Measurements from ENCODE around the gene ANXA11. TPM values are rescaled to one million over a fixed set of nuclear protein-coding genes. Genes with fewer than 3 reads are reported as not detected.

Gene ANXA11
- total RNA-seq, 6 experiments from 2014 or later, result 253 to 361 (median 336) TPM

DNA sequence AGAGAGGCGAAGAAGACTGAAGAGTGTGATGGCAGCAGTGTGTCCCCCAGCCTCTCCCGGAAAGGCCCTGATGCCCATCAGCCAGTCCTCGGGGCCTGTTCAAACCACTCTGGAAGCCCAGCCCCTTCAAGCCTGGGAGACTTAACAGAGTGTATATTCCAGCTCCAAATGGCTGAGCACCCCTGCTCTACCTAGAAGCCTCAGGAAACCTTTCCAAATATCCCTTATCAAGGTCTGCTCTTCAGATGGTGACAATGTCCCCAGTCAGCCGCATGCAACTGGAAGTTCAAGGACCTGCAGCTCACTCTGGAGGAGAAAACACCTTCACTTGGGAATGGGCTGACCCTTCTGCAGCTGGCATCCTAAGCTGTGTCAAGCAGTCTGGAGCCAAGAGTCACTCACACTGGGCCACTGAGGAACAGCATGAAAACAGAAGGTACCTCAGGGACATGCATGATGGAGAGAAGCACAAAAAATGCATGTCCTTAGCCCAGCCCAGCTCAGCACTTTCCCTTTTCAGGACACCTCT is 10.2 kb downstream of the ANXA11 start:
- H3K36me3 Mint-ChIP-seq (ENCODE audit: low read depth), result peaks cover 24% of the 10 kb centered on the region

DNA sequence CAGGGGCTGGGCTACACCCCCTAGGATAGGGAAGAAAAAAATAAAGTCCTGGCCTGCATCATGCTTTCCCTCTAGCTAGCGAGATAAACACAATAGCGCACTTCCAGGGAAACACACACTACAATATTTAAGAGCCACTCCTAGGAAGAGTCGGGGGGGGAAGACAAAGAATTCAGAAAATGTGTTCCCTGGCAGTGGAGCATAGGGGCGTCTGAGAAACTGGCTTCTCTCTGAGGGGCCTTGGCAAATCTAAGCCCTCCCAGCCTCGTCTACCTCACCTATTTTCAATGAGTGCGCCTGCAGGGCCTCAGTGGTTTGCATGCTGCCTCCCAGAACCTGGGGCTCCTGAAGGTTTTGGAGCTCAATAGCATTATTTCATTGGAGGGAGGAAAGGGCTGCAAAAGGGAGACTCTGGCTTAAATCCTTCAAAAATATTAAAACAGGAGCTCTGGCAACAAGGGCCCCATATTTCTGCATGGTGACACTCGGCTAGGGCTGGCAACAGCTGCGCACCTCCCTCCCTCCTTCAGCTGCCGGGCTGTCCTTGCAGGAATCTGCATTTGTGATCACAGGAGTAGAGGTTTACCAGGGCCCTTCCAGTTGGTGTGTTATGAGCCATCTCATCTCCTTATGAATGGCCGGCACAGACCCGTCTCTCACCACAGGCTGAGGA is 10.8 kb downstream of the ANXA11 start:
- Mint-ChIP-seq H3K27me3 (ENCODE audit: insufficient read depth) (peaks cover 2% of the 10 kb centered on the region), H3K36me3 (ENCODE audit: low read depth) (peaks cover 24% of the 10 kb centered on the region), H3K27ac (peak overlapping the region; percentile 62), H3K4me3 (no peak overlapping the region), H3K4me1 (ENCODE audit: low read depth) (peaks cover 54% of the 10 kb centered on the region), H3K9me3 (peaks cover 14% of the 10 kb centered on the region)
- TF ChIP-seq, protein P1, sequence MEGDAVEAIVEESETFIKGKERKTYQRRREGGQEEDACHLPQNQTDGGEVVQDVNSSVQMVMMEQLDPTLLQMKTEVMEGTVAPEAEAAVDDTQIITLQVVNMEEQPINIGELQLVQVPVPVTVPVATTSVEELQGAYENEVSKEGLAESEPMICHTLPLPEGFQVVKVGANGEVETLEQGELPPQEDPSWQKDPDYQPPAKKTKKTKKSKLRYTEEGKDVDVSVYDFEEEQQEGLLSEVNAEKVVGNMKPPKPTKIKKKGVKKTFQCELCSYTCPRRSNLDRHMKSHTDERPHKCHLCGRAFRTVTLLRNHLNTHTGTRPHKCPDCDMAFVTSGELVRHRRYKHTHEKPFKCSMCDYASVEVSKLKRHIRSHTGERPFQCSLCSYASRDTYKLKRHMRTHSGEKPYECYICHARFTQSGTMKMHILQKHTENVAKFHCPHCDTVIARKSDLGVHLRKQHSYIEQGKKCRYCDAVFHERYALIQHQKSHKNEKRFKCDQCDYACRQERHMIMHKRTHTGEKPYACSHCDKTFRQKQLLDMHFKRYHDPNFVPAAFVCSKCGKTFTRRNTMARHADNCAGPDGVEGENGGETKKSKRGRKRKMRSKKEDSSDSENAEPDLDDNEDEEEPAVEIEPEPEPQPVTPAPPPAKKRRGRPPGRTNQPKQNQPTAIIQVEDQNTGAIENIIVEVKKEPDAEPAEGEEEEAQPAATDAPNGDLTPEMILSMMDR (IDR thresholded peaks at IDR 0.05), result no peak
- DNase-seq, result no peak

More for the DNA sequence above, 10.2 kb downstream of the ANXA11 start:
- DNase-seq, result no peak
- H3K4me3 Mint-ChIP-seq, result no peak overlapping the region
- peaks cover 55% of the 10 kb centered on the region for H3K4me1 Mint-ChIP-seq (ENCODE audit: low read depth)
- H3K27me3 Mint-ChIP-seq (ENCODE audit: insufficient read depth), result peaks cover 2% of the 10 kb centered on the region
- TF ChIP-seq, protein P1 (IDR thresholded peaks at IDR 0.05), result no peak
- H3K9me3 Mint-ChIP-seq, result peaks cover 14% of the 10 kb centered on the region
- H3K27ac Mint-ChIP-seq, result no peak overlapping the region

DNA sequence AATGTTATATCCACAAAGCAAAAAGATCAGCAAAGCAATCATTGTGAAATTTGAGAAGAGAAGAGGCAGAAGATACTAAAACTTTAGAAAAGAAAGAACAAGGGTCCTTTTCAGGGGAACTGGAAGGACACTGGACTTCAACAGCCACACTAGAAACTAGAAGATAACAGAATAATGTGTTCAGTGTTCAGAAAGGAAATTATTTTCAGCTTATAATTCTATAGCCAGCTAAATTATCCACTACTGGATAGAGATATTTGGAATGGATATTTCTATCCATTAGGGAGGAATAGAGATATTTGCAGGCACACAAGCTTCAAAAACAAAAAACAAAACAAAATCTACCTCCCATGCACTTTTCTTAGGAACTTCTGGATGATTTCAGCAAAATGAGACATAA is 12.8 kb downstream of the ANXA11 start:
- TF ChIP-seq, protein P1 (IDR thresholded peaks at IDR 0.05), result no peak
- Mint-ChIP-seq H3K4me1 (ENCODE audit: low read depth) (peaks cover 55% of the 10 kb centered on the region), H3K4me3 (no peak overlapping the region), H3K27ac (no peak overlapping the region), H3K9me3 (peaks cover 14% of the 10 kb centered on the region), H3K36me3 (ENCODE audit: low read depth) (peaks cover 24% of the 10 kb centered on the region), H3K27me3 (ENCODE audit: insufficient read depth) (peaks cover 2% of the 10 kb centered on the region)
- no peak for DNase-seq

DNA sequence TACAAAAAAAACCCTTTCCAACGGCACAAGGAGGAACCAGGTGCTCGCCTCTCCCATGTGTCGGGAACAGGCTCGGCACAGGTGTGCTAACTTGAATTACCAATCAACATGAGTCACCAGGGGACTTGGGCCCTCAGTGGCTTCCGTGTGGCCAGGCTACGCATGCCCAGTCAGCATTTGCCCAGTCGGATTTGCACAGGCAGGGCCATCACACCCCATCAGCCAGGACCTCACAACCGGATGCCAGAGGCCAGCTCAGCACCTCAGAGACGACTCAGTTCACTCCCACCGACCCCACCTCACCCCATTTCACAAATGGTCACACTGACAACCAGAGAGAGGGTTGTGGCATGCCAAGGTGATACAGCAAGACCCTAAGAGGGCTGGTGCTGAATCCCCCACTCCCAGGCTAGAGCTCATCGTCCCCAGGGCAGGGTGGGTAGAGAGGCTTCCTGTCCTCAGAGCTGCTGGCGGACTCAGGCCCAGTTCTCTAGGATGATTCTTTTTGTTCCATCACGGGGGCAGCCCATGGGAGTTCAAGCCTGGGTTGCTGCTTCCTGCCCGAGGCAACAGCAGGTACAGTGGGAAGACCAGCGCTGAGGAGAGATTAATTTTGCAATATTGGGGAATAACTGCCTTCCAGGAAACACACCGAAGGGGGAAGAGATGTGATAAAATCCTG is 13.6 kb downstream of the ANXA11 start:
- H3K36me3 Mint-ChIP-seq (ENCODE audit: low read depth), result peaks cover 24% of the 10 kb centered on the region
- H3K9me3 Mint-ChIP-seq, result peaks cover 14% of the 10 kb centered on the region
- H3K4me1 Mint-ChIP-seq (ENCODE audit: low read depth), result peaks cover 55% of the 10 kb centered on the region
- TF ChIP-seq, protein P1 (IDR thresholded peaks at IDR 0.05), result no peak
- no peak for DNase-seq
- no peak overlapping the region for H3K27ac Mint-ChIP-seq
- H3K27me3 Mint-ChIP-seq (ENCODE audit: insufficient read depth), result peaks cover 2% of the 10 kb centered on the region
- H3K4me3 Mint-ChIP-seq, result no peak overlapping the region

DNA sequence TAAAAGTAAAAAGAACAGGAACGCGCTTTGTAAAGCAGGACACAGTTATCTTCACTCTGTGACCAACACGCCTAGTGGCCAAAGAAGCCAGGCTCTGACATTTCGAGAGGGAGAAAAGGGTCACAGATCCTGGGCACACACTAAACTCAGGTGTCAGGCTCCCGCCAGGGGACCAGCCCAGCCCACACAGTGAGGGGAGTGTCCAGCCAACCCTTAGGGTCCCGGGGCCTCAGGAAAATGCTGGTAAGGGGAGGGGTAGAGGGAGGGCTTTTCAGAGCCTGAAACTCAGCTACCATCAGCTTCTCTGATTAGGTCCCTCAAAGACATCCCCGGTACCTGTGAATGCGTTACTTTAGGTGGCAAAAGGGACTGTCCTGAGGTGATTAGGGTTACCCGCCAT is 16.6 kb downstream of the ANXA11 start:
- TF ChIP-seq, protein P1 (IDR thresholded peaks at IDR 0.05), result no peak
- Mint-ChIP-seq H3K4me3 (no peak overlapping the region), H3K36me3 (ENCODE audit: low read depth) (peaks cover 21% of the 10 kb centered on the region), H3K4me1 (ENCODE audit: low read depth) (peaks cover 55% of the 10 kb centered on the region), H3K27me3 (ENCODE audit: insufficient read depth) (peaks cover 2% of the 10 kb centered on the region), H3K9me3 (peaks cover 14% of the 10 kb centered on the region), H3K27ac (no peak overlapping the region; the same call in 1 of the 2 replicates)
- DNase-seq, result no peak

Data from HFFc6 (cell line).